A673 (cell line): ENCODE results near the gene ADK. TPM values are rescaled to one million over a fixed set of nuclear protein-coding genes. Genes with fewer than 3 reads are reported as not detected.

Source experiments
- BruUV-seq: library from RNA; stranded (reverse); fragments of 400-500 nt; replicated peaks from 2 replicates; lab custom pipeline; 2021; lab: Mats Ljungman, UMichigan
- CTCF ChIA-PET: fragments of 300-600 bp; sonication (Branson Sonifier 250); formaldehyde crosslinking; loops from one replicate; lab custom pipeline; 2022; ENCODE audit warnings: antibody characterized with exemption; lab: Charles Lee
- POLR2A ChIA-PET: fragments of 300-600 bp; sonication (Branson Sonifier 250); formaldehyde crosslinking; loops from one replicate; lab custom pipeline; 2022; ENCODE audit warnings: antibody characterized with exemption; ENCODE audit not compliant: low non-redundant PET; lab: Charles Lee
- DNase-seq: peaks from one replicate; pipeline ENCODE4 v3.0.0-alpha.2; 2015; ENCODE audit warnings: low spot score
- H3K27ac ChIP-seq: fragments of 200-600 bp; sonication (generic); 2 replicates; pipeline ENCODE4 v1.5.1; 2016; ENCODE audit warnings: mixed run types, low read depth, mild to moderate bottlenecking, mixed read lengths, antibody characterized with exemption, low read length; ENCODE audit not compliant: poor library complexity, severe bottlenecking
- H3K27me3 ChIP-seq: fragments of 200-600 bp; sonication (generic); replicated peaks from 2 replicates; pipeline ENCODE4 v1.6.1; 2017; ENCODE audit warnings: mixed run types, low read depth, mild to moderate bottlenecking, mixed read lengths, antibody characterized with exemption, low read length; ENCODE audit not compliant: insufficient read depth, poor library complexity
- H3K36me3 ChIP-seq: fragments of 200-600 bp; sonication (generic); 2 replicates; pipeline ENCODE4 v1.6.1; 2016; ENCODE audit warnings: mixed run types, mild to moderate bottlenecking, mixed read lengths, antibody characterized with exemption, low read length; ENCODE audit not compliant: insufficient read depth, poor library complexity, severe bottlenecking
- H3K4me1 ChIP-seq: fragments of 200-600 bp; sonication (generic); 2 replicates; pipeline ENCODE4 v1.6.1; 2017; ENCODE audit warnings: mixed run types, mild to moderate bottlenecking, mixed read lengths, antibody characterized with exemption, low read length; ENCODE audit not compliant: insufficient read depth, poor library complexity, severe bottlenecking
- H3K4me3 ChIP-seq: fragments of 200-600 bp; sonication (generic); 2 replicates; pipeline ENCODE4 v1.5.1; 2016; ENCODE audit warnings: low read depth, mixed run types, mild to moderate bottlenecking, mixed read lengths, low read length; ENCODE audit not compliant: poor library complexity, severe bottlenecking
- H3K9me3 ChIP-seq: fragments of 200-600 bp; sonication (generic); 2 replicates; pipeline ENCODE4 v1.6.1; 2016; ENCODE audit warnings: mixed run types, low read depth, mild to moderate bottlenecking, mixed read lengths, antibody characterized with exemption, low read length; ENCODE audit not compliant: poor library complexity, severe bottlenecking
- CTCF ChIP-seq: fragments of 300-800, 200-600 bp; sonication (generic); conservative IDR thresholded peaks from 2 replicates; pipeline ENCODE4 v1.5.1; 2017; ENCODE audit warnings: low read depth, mild to moderate bottlenecking, antibody characterized with exemption, low read length, moderate library complexity, mixed read lengths
- EZH2 ChIP-seq: fragments of 200-600 bp; sonication (generic); IDR thresholded peaks from 2 replicates; pipeline ENCODE4 v1.6.1; 2017; ENCODE audit warnings: borderline replicate concordance, low read depth, mild to moderate bottlenecking, mixed read lengths, antibody characterized with exemption, low read length; ENCODE audit not compliant: poor library complexity, severe bottlenecking
- intact Hi-C: fragments of 100-400 bp; cut with micrococcal nuclease; formaldehyde crosslinking; loops from one replicate; pipeline ENCODE4 v1.10.0; 2022; ENCODE audit not compliant: unreplicated experiment
- total RNA-seq: library from RNA; stranded (reverse); gene quantifications from 2 replicates; pipeline ENCODE4 v1.2.3, GENCODE V29; 2021

ADK gene
- total RNA-seq, 1 experiment from 2014 or later: 49.0 TPM

- CTCF ChIA-PET: no interaction called here
- Histone ChIP-seq H3K27ac (no peak overlapping the region), H3K4me1 (no peaks in the 10 kb centered on the region), H3K36me3 (no peaks in the 10 kb centered on the region), H3K9me3 (peaks cover 23% of the 10 kb centered on the region), H3K4me3 (no peak overlapping the region), H3K27me3 (no peaks in the 10 kb centered on the region)
- POLR2A ChIA-PET: interaction anchor here (0.6 kb wide), 1 partner anchor 1156 kb away, joined by 3 read pairs; no protein-coding TSS in a partner anchor
- intact Hi-C loops: no loop called here
- DNase-seq: no peak
- no TSS peak for BruUV-seq
- no peak for TF ChIP-seq CTCF
- no peak for TF ChIP-seq EZH2
Observed at GRCh38 chr10:74514322-74514721, 363.3 kb downstream of the ADK start.

- Histone ChIP-seq H3K4me3 (no peak overlapping the region), H3K27me3 (no peaks in the 10 kb centered on the region), H3K36me3 (no peaks in the 10 kb centered on the region), H3K27ac (no peak overlapping the region), H3K9me3 (peaks cover 9% of the 10 kb centered on the region), H3K4me1 (no peaks in the 10 kb centered on the region)
- TF ChIP-seq EZH2: no peak
- no peak for TF ChIP-seq CTCF
- ChIA-PET CTCF (no interaction called here), POLR2A (no interaction called here)
- intact Hi-C loops: no loop called here
- no peak for DNase-seq
- no TSS peak for BruUV-seq
Observed at GRCh38 chr10:74518061-74518460, 367.0 kb downstream of the ADK start.

GRCh38 chr10:74521526-74521925 is 370.5 kb downstream of the ADK start:
- no peaks in the 10 kb centered on the region for H3K4me1 ChIP-seq
- ChIA-PET POLR2A (no interaction called here), CTCF (no interaction called here)
- H3K27ac ChIP-seq: no peak overlapping the region
- H3K4me3 ChIP-seq: no peak overlapping the region
- no peak for DNase-seq
- BruUV-seq: no TSS peak
- no peak for TF ChIP-seq EZH2
- TF ChIP-seq CTCF: no peak
- no peaks in the 10 kb centered on the region for H3K9me3 ChIP-seq
- no peaks in the 10 kb centered on the region for H3K27me3 ChIP-seq
- intact Hi-C loops: no loop called here
- H3K36me3 ChIP-seq: no peaks in the 10 kb centered on the region
